HG03025 (cell line): ENCODE results near the gene CIZ1.

Source experiments
- ATAC-seq: cut with Tn5 transposase; IDR thresholded peaks from one replicate; pipeline ENCODE4 v1.9.1; 2021; ENCODE audit warnings: mild to moderate bottlenecking, moderate library complexity; ENCODE audit not compliant: unreplicated experiment, low FRiP score

CIZ1 gene

DNA sequence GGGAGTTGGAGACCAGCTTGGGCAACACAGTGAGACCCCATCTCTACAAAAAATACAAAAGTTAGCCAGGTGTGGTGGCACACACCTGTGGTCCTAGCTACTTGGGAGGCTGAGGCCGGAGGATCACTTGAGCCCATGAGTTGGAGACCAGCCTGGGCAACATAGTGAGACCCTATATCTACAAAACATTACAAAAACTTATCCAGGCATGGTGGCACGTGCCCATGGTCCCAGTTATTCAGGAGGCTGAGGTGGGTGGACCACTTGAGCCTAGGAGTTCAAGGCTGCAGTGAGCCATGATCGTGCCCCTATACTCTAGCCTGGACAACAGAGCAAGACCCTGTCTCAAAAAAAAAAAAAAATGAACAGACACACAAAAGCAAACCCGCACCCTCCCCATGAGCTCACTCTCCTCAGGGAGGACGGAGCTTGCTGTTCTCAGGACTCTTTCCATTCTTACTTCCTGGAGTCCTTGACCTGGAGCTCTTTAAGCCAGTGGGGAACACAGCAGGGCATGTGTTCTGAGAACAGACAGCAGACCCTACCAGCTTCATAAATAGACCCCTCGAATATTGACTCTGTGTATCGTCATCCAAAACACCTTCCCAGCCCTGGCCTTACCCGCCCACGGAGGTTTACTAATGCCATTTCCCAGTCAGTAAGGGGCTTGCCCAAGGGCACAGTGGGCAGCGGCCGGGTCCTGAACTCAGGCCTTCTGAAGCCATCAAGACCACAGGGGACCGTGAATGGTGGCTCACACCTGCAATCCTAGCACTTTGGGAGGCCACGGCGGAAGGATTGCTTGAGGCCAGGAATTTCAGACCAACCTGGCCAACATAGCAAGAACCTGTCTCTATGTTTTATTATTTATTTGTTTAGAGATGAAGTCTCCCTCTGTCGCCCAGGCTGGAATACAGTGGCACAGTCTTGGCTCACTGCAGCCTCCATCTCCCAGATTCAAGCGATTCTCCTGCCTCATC lies 75.0 kb downstream of the CIZ1 start:
- ATAC-seq, result no peak
